Measurements from ENCODE around the gene SERPINA5.

- TF ChIP-seq POLR2A (IDR thresholded peaks at IDR 0.05) (no peak), CTCF (IDR thresholded peaks at IDR 0.05) (no peak), POLR2AphosphoS5 (IDR thresholded peaks at IDR 0.05) (no peak)
These were observed 18.0 kb upstream of the SERPINA5 start for GRCh38 chr14:94562941-94563883.
